NCI-H1930 (cell line): ENCODE results near the gene MPPED2.
"Not testable (repeated sequence)": the region's sequence is repeated elsewhere in the genome, so short reads cannot be mapped to it uniquely, and the experiment has no call there.

Source experiments
- DNase-seq, 2 experiments: peaks; one replicate each; lab custom pipeline; 2025; lab: John Stamatoyannopoulos, UW

MPPED2 gene

DNA sequence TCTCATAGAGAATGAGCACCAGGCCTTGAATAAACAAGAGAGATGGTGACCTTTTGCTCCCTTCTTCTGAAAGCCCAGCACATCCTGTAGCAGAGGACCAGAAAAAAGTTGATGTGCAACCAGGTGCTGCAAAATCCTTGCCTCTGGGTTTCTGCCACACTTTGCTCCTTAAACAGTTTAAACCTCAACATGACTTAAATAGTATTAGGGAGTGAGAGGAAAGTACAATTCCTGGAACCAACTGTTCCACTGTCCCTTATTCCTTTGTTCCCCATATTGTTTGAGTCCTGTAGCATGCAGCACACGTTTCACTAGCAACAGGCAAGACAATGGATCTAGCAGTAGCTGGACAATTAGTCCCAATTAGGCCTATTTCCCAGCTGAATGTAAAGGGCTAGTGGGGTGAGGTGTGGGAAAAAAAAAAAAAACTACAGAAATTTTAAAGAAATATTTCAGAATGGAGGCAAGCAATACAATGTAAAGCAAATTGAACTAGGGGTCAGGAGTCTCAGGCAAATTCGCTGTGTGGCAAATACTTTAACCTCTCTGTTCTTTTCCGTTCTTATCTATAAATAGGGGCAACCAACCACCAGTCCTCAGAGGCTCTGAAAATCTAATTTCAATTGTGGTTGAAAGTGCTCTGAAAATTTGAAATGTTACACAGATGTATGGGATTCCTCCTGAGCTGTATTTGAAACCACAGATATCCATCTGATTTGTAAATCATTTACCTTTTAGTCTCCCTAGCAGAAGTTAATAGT lies 6.6 kb downstream of the MPPED2 start:
- no peak for DNase-seq

DNA sequence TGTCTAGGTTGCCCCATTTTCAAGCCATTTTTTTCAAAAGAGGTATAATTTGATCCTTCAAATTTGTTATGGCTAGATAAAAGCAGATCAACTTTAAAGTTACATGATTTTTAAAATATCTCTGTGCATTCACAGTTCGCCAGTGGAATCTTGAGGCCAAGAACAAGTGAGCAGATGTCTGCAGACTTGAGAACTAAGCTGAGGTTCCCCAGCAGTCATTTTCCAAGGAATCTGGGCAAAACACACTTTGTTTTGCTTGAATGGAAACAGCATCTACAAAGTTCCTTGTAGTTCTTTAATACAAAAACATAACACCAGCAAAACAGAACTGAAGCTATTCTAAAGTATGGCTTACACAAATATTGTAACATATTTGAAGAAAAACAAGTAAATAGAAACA lies 7.7 kb downstream of the MPPED2 start:
- DNase-seq: no peak

DNA sequence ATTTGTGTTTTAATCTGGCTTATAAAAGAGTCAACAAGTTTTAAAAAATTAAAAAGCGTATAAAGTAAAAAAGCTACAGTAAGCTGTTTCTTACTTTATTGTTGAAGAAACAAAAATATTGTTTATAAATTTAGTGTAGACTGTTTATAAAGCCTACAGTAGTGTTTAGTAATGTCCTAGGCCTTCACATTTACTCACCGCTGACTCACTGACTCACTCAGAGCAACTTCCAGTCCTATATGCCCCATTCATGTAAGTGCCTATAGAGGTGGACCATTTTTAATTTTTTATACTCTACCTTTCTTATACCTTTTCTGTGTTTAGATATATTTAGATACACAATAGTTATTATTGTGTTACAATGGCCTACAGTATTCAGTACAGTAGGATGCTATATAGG lies 12.2 kb downstream of the MPPED2 start:
- no peak for DNase-seq

DNA sequence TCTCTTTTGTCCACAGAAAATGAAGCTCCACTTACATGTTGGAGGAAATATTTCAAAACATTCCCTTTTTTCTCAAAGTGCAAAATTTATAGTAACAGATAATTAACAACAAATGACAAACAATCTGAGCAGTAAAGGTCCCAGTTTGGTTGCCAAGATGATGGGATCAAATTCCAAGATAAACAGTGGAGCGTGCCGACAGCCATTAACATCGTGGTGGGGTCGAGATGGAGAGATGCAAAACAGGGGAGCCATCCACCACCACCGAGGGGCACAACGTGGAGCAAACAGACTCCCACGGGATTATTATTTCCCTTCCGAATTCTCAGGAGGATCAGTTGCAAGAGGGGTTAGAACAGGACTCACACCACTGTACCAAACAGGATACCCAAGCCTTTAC lies 17.2 kb downstream of the MPPED2 start:
- no peak for DNase-seq

DNA sequence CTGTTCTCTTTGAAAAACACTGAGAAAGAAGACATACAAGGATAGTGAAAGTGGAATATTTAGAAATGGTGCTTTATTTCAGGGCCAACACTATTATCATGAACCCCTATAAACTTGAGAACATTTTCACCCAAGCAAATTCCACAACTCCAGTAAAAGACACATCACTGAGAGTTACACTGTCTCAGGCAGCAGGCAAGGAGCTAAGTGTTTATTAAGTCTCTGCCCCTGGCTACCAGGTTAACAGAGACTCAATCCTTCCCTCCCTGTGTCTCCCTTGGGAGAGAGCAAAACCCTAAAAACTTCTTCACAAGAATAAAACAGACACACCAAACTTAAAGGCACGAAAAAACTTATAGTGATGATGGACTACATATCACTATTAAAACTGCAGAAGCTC lies 18.5 kb downstream of the MPPED2 start:
- DNase-seq: no peak

DNA sequence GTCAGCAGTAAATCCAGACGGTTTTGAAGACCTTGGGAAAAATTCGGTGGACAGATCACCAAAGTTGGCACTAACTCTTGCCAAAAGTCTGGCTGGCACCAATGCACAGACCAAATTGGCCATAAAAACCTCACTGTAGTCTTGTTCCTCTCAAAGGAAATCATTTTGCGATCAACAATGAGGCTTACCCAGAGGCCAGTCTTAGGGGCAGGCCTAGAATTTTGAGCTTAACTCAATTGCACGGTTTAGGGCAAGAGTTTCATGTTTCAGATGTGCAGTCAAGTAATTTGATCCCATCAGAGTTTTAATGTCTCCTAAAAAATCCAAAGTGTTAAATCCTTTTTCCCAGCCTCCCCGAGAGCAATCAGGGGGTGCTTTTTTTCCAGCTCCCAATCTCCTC lies 19.0 kb downstream of the MPPED2 start:
- no peak for DNase-seq

DNA sequence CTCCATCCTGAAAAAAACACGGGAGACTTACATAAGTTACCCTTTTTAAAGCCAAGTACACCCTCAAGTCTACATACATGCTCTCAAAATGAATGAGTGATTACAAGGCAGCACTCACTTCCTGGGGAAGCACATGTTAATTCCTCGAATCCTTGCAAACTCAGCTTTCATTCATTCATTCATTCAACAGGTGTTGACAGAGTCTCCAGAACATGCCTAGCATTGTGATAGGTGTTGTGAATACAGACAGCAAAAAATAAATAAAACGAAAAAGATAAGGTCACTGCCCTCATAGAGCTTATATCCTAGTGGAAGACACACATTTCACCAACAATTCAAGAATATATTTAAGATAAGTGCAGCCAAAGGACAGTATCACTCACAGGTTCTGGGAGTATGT lies 19.7 kb downstream of the MPPED2 start:
- no peak for DNase-seq

DNA sequence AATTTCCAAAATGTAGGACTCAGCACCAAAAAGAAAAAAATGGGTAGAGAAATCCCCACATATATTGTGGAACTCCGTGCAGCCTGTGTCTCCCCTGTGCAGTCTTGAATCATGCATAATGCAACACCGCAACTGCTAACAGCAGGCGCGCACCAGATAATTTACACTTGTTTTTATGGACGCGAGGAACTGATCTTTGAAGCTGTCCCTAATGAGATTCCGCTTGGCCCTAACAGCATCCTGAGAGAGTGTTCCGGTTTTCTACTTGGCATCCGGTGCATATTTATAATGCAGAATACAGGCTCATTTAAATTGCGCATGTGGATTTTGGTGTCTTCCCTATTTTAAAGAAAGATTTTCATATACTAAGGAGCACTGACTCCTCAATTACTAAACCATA lies 21.1 kb downstream of the MPPED2 start:
- no peak for DNase-seq

DNA sequence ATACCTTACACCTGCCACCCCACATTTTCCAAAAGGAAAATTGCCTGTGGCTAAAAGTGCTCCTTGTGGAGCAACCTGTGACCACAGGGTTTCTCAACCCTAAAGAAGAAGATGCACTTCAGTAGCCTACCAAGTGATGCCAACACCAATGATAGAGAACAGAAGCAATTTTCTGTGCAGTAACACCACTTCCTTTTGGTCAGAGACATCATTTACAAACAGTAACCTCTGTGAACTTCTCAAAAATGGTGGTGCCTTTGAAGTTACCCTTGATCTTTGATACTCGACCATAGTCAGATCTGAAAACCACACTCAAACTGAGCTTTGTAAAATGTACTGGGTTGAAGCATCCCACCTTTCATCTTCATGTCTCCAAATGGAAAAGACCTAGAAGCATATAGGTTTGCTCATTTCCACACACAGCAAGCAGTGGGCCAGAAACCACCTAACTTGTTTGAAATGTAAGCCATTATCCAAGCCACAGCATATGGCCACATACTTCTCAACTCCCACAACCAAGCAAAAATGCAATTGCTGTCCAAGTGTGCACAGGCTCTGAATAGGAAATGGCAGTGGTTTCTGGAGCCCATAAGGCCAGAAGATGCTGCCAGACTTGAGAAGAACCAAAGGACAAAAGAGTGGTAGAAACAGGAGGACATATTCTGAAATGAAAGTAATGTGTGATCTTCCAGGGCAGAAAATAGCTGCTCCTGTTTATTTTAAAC lies 24.3 kb downstream of the MPPED2 start:
- no peak for DNase-seq

DNA sequence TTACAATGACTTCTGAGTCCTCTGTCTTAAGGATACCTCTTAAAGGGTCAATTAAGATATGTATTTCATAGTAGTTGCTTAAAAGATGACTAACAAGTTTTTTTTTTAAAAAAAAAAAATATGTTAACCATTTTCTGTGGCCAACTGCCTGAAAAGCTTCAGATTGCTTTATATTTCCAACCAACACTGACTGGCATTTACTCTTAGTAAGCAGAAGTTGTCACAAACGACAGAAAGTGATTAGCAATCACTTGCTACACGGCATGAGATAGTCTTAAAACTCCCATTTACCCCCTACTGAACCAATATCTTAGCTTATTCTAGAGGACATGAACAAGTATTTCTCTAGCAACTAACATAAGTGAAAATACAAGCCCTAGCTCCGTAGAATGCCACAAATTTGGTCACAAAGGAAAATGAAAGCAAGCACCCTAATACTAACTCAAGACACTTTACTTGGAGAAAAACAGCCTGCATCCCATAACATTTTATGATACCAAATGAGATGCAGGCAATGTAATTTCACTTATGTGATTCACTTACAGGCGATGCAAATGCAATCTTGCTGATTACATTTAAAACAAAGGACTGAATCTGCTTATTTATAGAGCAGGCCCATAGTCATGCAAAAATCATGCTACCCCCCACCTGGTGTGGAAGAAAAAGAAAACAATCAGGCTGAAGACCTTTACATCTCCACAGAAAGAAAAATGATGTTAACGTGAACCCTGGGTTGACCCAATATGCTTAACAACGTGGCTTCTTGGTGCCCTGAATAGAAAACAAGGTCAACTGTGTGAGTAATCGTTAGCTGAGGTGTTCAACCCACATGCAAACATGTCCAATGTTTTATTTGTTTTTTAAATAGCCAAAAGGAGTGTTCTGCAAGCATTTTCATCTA lies 25.7 kb downstream of the MPPED2 start:
- no peak for DNase-seq

DNA sequence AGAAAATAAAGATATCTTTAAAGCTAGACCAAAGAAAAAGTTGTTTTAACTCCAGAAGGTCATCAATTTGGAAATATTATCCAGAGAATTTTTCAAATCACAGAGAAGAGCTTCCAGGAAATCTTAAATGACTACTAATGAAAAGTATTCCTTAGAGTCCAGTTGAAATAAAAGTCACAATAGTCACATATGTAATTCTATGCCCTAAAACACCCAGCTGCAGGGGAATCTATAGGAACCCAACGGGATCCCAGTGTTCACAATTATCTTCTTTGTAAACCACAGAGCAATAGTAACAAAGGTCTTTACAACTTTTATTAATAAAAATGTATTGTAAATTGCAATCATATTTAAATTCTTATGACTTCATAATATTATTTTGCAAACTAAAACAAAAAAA lies 27.1 kb downstream of the MPPED2 start:
- DNase-seq: peak in 1 of 2 experiments; percentile 29

DNA sequence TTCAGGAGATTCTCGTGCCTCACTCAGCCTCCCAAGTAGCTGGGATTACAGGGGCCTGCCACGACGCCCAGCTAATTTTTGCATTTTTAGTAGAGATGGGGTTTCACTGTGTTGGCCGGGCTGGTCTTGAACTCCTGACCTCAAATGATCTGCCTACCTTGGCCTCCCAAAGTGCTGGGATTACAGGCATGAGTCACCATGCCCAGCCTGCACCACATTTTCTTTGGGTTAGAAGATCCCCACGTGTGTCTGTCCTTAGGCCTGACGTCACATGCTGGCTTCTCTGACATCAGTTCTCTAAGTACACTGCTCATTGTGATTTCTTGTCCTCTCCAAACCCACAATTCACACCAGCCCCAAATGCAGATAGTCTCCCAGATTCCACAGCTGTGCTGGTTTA lies 31.6 kb downstream of the MPPED2 start:
- DNase-seq: not testable (repeated sequence)

DNA sequence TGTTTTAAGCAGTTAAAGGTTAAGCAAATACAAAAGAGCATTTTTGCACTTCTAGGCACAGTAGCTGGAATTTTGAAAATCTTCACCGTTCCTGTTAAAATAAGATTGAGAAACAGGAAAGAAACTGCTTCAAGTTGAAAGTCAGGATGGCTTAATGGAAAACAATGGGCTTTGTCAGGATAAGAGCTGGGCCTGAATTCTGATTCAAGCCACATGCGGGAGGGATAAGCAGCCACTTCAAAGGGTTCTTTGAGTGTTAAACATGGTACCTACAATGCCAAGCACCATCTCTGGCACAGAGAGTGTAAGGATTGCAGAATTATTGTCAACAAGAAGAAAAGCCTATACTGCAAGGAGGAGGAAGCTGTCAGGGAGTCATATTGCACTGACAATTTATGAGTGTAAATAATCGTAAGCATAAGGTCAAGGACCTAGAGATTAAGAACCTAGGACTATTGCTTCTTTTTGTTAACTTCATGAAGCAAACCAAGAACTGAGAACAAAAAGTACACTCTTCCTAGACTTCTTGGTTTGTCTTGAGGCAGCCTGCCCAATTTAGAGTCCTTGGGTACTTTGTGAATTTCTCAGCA lies 32.5 kb downstream of the MPPED2 start:
- no peak for DNase-seq

DNA sequence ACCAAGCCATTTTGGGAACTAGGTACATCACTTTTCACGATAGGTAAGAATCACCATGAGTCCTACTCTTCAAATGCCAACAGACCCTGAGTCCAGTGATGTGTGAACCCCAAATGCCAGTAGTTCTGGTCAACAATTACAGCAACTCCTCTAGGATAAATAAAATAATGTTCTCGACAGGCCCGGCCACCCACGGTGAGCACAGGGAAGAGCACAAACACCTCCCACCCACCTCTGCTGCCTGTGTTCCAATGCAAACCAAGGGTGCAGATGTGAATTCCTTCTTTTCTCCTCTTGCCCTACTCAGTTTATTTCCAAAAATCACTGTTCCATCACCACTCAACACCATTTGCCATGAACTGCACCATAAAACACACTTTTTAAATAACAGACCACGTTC lies 33.3 kb downstream of the MPPED2 start:
- no peak for DNase-seq

DNA sequence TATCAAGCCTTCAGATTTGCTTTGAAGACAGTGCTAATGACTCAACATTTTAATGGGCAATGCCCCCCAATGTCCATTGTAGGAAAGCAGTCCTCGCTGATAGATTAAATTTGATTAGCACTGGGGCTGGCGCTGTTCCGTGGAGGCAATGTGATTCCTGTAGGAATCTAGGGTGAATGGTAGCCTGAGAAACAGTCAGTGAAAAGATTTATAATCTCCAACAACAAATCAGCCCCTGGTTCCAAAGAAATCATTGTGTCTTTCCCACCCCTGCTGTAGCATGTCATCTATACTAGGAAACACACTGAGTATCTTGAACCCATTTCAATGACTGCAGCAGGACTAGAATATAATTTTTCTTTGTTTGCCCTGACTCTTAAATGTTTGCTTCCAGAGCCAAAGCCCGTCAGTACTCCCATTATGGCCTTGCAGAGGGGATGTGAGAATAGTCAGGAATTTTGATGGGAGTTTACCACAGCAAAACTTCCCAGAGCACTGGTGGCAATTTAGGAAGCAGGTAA lies 36.1 kb downstream of the MPPED2 start:
- DNase-seq: no peak

DNA sequence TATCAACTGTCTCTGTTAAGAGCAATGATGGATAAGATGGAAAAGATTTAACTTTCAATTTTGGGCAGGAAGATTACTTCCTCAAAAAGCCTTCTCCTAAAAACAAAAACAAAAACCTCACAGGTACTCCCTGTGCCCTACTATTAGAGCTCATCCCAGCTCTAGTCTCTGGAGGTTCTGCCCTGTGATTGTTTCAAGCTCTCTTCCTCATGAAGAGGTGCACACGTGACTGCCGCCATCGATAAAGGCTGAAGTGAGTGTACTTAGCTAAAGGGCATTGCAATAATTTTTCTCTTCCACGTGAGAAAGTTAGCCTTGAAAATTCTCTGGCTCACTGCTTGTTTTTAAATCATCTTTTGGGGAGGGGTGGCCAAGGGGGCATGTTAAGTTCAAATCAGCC lies 36.6 kb downstream of the MPPED2 start:
- no peak for DNase-seq

DNA sequence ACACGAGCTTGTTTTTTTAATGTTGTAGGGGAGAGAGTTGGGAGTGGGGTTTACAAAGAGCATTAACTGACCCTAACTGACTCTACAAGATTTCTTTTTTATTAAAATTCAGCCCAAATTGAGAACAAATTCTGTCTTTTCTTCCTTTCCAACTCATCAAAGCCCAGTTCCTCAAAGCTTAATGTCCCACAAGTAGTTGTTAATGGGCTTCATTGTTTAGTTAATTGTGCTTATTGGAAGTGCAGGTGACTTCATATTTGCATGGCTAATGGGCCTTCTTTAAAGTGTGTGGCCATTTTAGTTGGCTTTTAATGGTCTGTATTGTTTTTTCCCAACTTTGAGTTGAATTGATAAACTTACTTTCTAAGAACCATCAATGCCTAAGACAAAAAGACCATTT lies 39.8 kb downstream of the MPPED2 start:
- DNase-seq: no peak

DNA sequence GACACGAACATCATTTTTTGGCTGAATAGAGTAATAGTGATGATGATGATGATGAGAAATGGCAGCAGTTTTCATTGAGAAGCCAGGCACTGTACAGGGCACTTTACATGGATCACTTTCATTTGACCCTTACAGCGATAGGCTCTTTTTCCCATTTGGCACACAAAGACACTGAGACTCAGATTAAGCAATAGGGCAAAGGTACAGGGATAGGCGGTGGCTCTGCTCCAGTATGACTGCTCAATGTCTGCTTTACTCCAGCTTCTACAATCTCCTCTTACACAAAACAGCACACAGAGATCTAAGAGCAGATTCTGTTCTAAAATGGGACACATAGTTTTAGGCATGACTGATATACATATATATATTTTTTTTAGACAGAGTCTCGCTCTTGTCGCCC lies 40.6 kb downstream of the MPPED2 start:
- no peak for DNase-seq

DNA sequence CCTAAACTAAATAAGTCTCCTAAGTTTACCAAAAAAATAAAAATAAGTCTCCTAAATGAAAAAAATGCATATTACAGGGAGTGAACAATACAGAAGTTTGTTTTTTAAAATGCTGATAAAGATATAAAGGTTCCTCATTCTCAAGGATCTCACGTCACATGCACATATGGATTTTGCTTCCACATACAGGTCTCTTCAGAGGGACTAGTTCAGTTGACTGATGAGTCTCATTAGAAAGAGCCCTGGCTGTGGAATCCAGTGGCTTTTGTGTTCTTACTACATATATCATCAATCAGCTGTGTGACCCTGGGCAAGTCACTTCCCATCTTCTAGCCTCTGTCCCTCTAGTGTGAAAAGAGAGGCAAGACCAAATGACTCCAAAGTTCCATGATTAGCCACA lies 43.1 kb downstream of the MPPED2 start:
- DNase-seq: no peak

DNA sequence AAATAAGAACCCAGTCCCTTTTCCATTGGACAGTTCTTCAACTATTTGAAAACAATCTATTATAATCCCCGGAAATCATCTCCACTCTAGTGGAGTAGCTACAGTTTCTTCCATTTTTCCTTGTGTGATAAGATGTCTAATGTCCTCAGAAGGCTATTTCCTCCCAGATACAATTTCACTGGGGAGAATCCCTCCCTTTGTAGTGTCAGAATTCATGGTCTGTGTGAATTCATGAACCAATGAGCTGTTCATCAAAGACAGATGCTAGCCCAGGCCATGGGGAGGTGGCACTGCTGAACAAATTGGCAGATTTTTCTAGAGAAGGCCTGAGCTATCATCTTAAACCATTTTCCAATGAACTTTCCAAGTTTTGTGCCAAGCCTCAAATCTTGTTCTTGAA lies 45.4 kb downstream of the MPPED2 start:
- DNase-seq: no peak

DNA sequence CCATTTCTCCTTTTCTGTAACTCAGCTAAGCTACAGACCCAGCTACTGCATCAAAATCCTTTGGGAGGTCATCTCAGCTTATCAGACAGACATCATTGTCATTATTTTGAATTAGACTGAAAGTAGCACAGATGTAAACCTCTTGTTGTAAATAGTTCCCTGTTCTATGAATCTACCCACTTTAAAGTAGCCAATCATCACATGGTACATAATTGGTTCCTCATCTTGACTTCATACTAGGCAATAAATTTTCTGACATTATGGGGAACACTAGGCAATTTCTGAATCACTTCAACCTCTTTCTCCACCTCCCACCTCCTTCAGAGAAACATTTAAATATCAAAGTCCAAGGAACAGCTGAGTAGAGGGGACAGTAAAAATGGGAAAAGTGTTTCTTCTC lies 47.9 kb downstream of the MPPED2 start:
- no peak for DNase-seq

DNA sequence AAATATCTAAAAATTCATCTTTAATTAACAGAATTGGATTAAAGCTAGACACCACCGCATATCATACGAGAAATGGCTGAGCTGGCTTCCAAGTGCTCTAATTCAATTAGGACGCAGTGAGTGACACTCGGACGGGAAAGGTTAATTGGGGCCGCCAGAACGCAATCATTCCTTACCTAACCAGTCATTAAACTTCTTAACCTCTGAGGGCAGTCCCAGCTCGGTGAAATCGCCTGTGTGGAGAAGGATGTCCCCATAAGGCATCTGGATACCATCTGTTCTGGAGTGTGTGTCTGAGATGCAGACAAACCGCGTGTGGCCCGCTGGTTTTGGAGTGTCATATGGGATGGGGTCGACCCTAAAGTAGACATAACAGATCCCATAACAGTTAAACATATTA lies 50.3 kb downstream of the MPPED2 start:
- no peak for DNase-seq
